OCI-LY3 (cell line): ENCODE results near the gene DAND5.

Experiments used
- EZH2phosphoT487 ChIP-seq: fragments of 200-600 bp; shearing (Covaris generic); IDR thresholded peaks from 2 replicates; pipeline ENCODE4 v1.6.1; 2018; ENCODE audit warnings: antibody characterized with exemption, mixed run types, low read depth
- TF ChIP-seq, protein P1 (sequence below): fragments of 200-600, 300-600 bp; sonication (generic); IDR thresholded peaks from 2 replicates; pipeline ENCODE4 v1.5.1; 2014; ENCODE audit warnings: antibody characterized with exemption, low read length, low read depth

DNA sequence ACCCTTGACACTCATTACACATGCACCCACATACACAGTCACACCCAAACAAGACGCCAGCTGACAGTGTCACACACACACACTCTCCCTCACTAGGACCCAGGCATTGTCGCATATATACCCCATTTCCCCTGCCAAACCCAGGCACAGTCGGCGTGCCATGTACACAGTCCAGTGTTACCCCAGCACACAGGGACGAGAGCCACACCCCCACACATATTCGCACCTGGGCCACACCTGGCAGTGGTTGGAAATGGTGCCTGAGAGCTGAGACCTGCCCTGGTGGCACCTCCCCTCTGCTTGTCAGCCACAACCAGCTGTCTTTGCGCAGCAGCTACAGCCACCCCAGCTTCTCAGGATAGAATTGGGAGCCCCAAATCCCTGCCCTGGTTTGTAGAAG, 34.9 kb downstream of the DAND5 start:
- TF ChIP-seq, protein P1, sequence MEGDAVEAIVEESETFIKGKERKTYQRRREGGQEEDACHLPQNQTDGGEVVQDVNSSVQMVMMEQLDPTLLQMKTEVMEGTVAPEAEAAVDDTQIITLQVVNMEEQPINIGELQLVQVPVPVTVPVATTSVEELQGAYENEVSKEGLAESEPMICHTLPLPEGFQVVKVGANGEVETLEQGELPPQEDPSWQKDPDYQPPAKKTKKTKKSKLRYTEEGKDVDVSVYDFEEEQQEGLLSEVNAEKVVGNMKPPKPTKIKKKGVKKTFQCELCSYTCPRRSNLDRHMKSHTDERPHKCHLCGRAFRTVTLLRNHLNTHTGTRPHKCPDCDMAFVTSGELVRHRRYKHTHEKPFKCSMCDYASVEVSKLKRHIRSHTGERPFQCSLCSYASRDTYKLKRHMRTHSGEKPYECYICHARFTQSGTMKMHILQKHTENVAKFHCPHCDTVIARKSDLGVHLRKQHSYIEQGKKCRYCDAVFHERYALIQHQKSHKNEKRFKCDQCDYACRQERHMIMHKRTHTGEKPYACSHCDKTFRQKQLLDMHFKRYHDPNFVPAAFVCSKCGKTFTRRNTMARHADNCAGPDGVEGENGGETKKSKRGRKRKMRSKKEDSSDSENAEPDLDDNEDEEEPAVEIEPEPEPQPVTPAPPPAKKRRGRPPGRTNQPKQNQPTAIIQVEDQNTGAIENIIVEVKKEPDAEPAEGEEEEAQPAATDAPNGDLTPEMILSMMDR = no peak
- no peak for TF ChIP-seq EZH2phosphoT487
